ENCODE measurements around the gene METTL15. TPM values are rescaled to one million over a fixed set of nuclear protein-coding genes. Genes with fewer than 3 reads are reported as not detected.

Gene METTL15
- total and polyA plus RNA-seq, 8 donors = 3.0 to 8.2 (median 5.5) TPM

DNA sequence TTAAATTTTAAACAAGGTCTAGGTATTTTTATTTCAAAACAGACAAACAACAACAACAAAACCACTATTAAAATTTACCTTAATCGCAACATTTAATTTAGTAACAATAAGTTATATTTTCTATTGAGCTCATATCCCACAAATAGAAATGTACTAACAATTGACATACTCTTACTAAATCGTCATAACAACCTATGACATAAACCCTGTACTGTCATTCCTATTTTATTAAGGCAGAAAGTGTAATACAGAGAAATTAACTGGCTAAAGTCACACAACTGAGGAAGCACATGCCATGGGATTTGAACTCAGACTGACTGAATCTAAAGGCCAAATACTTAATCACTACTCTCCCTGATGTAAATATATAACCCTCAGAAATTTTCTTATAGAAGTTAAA is 3.2 kb upstream of the METTL15 start:
- Histone ChIP-seq H3K4me3 (no peak overlapping the region), H3K36me3 (no peaks in the 10 kb centered on the region), H3K4me1 (peaks cover 0 to 14% (median 14%) of the 10 kb centered on the region in 3 donors), H3K27me3 (no peaks in the 10 kb centered on the region), H3K9me3 (no peaks in the 10 kb centered on the region), H3K27ac (no peak overlapping the region)
- no peak for ATAC-seq
- FAIRE-seq = no peak
- no peak for DNase-seq
- WGBS, 2 donors = 77 to 81% methylated on average over 2 of the region's 2 CpGs
- TF ChIP-seq, protein P1, sequence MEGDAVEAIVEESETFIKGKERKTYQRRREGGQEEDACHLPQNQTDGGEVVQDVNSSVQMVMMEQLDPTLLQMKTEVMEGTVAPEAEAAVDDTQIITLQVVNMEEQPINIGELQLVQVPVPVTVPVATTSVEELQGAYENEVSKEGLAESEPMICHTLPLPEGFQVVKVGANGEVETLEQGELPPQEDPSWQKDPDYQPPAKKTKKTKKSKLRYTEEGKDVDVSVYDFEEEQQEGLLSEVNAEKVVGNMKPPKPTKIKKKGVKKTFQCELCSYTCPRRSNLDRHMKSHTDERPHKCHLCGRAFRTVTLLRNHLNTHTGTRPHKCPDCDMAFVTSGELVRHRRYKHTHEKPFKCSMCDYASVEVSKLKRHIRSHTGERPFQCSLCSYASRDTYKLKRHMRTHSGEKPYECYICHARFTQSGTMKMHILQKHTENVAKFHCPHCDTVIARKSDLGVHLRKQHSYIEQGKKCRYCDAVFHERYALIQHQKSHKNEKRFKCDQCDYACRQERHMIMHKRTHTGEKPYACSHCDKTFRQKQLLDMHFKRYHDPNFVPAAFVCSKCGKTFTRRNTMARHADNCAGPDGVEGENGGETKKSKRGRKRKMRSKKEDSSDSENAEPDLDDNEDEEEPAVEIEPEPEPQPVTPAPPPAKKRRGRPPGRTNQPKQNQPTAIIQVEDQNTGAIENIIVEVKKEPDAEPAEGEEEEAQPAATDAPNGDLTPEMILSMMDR (IDR thresholded peaks at IDR 0.05) = no peak
- intact Hi-C loops (cut with DNase I) = no loop called here

- Histone ChIP-seq H3K4me1 (peaks cover under 1 to 15% (median 15%) of the 10 kb centered on the region in 3 donors), H3K27ac (no peak overlapping the region), H3K27me3 (no peaks in the 10 kb centered on the region), H3K36me3 (no peaks in the 10 kb centered on the region), H3K4me3 (no peak overlapping the region), H3K9me3 (no peaks in the 10 kb centered on the region)
- no peak for ATAC-seq
- WGBS, 2 donors = 72 to 82% methylated on average over 5 of the region's 5 CpGs
- TF ChIP-seq, protein P1 (IDR thresholded peaks at IDR 0.05) = no peak
- intact Hi-C loops (cut with DNase I) = no loop called here
- no peak for DNase-seq
- no peak for FAIRE-seq
Observed at GRCh38 chr11:28105869-28106268, 2.3 kb upstream of the METTL15 start.

DNA sequence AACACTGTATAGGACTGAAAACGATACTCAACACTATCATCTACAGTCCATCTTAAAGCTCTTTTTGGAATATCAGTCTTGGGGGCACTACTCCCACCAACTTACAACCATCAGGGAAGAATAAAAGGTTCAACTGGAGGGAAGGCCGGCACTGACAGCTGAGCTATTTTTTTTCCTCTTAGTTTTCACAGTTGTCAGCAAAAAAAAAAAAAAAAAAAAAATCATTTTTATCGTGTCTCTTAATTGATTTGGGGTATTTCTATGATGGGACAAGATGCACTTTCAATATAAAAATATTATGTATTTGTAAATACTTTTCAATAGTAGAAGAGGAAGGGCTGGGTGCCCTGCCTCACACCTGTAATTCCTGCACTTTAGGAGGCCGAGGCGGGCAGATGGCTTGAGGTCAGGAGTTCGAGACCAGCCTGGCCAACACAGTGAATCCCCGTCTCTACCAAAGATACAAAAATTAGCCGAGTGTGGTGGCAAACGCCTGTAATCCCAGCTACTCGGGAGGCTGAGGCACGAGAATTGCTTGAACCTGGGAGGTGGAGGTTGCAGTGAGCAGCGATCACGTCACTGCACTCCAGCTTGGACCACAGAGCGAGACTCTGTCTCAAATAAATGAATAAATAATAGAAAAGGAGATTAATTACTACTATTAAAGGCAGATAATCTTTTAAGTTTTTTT is 1.7 kb upstream of the METTL15 start:
- H3K27me3 ChIP-seq = no peaks in the 10 kb centered on the region
- TF ChIP-seq, protein P1 (IDR thresholded peaks at IDR 0.05) = no peak
- H3K36me3 ChIP-seq = no peaks in the 10 kb centered on the region
- no peak for FAIRE-seq
- DNase-seq = no peak
- no peaks in the 10 kb centered on the region for H3K9me3 ChIP-seq
- 74 to 80% methylated on average over 14 of the region's 14 CpGs for WGBS, 2 donors
- no peak overlapping the region for H3K4me3 ChIP-seq
- H3K4me1 ChIP-seq = peaks cover 4 to 21% (median 19%) of the 10 kb centered on the region in 3 donors
- H3K27ac ChIP-seq = no peak overlapping the region
- ATAC-seq = no peak
- intact Hi-C loops (cut with DNase I) = no loop called here

- Histone ChIP-seq H3K36me3 (no peaks in the 10 kb centered on the region), H3K27ac (peak overlapping the region; percentile 53 to 76 (median 73)), H3K4me1 (peaks cover 4 to 26% (median 19%) of the 10 kb centered on the region in 3 donors), H3K9me3 (no peaks in the 10 kb centered on the region), H3K4me3 (peak overlapping the region in 3 of 4 donors; percentile 40 to 59 (median 47)), H3K27me3 (no peaks in the 10 kb centered on the region)
- intact Hi-C loops (cut with DNase I) = no loop called here
- peak in 1 of 6 donors; percentile 8 for DNase-seq
- TF ChIP-seq, protein P1 (IDR thresholded peaks at IDR 0.05) = no peak
- WGBS, 2 donors = 1 to 2% methylated on average over 11 of the region's 11 CpGs
- no peak for ATAC-seq
- no peak for FAIRE-seq
Observed at GRCh38 chr11:28107191-28107749, 918 bp upstream of the METTL15 start.

DNA sequence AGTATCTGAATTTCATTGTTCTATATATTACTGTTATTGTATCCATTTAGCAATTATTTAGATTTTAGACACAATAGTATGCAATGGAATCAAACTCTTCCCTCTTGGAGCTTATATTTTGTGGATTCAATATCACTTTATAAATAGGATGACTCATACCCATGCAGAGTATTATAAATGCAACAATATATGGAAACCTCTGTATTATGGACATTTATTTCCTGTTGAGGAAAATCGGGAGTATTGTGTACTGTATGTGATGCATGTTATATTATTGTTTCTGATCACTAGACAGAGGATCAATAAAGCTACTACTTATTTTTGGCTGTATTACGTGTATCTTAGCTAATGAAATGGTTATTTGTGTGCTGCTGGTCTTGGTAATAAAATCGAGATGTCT is 770 bp downstream of the METTL15 start:
- TF ChIP-seq, protein P1 (IDR thresholded peaks at IDR 0.05) = no peak
- Histone ChIP-seq H3K27me3 (no peaks in the 10 kb centered on the region), H3K36me3 (no peaks in the 10 kb centered on the region), H3K27ac (peak overlapping the region in 2 of 4 donors; percentile 74 to 76), H3K9me3 (no peaks in the 10 kb centered on the region), H3K4me3 (peak overlapping the region in 2 of 4 donors; percentile 47 to 59), H3K4me1 (peaks cover 4 to 26% (median 19%) of the 10 kb centered on the region in 3 donors)
- intact Hi-C loops (cut with DNase I) = no loop called here
- ATAC-seq (no peak), FAIRE-seq (no peak), DNase-seq (no peak)
- WGBS, 2 donors = 43 to 47% methylated on average over 3 of the region's 3 CpGs

All from pancreas (tissue), 10 donors.